Activated CD4-positive, alpha-beta T cell treated with anti-CD3 and anti-CD28 coated beads for 36 hours (primary cell): ENCODE measurements around the gene CKAP4. TPM values are rescaled to one million over a fixed set of nuclear protein-coding genes. Genes with fewer than 3 reads are reported as not detected.

Experiments used
- ATAC-seq: fragments of 200-7000 bp; cut with Tn5 transposase; one replicate; pipeline ENCODE4 v1.10.0; 2021; ENCODE audit warnings: mild to moderate bottlenecking, moderate library complexity
- CTCF ChIA-PET: fragments of 350-600 bp; sonication (Branson Sonifier 250); formaldehyde crosslinking; loops from one replicate; lab custom pipeline; 2021; ENCODE audit warnings: antibody characterized with exemption; lab: Charles Lee
- POLR2A ChIA-PET: fragments of 350-600 bp; sonication (Branson Sonifier 250); formaldehyde crosslinking; loops from one replicate; lab custom pipeline; 2021; ENCODE audit warnings: antibody characterized with exemption, inconsistent platforms; lab: Charles Lee
- DNase-seq: peaks from one replicate; pipeline ENCODE4 v3.0.0-alpha.2; 2020
- H3K27ac Mint-ChIP-seq: one replicate; pipeline ENCODE4 v1.8.0; 2021; ENCODE audit warnings: mixed read lengths
- H3K27me3 Mint-ChIP-seq: one replicate; pipeline ENCODE4 v1.8.0; 2021; ENCODE audit warnings: mixed read lengths
- H3K36me3 Mint-ChIP-seq: one replicate; pipeline ENCODE4 v1.8.0; 2021; ENCODE audit warnings: low read depth, mixed read lengths
- H3K4me1 Mint-ChIP-seq: one replicate; pipeline ENCODE4 v1.8.0; 2021; ENCODE audit warnings: mixed read lengths
- H3K4me3 Mint-ChIP-seq: one replicate; pipeline ENCODE4 v1.8.0; 2021; ENCODE audit warnings: mild to moderate bottlenecking, moderate library complexity, mixed read lengths
- H3K9me3 Mint-ChIP-seq: one replicate; pipeline ENCODE4 v1.8.0; 2021; ENCODE audit warnings: low read depth, mixed read lengths
- intact Hi-C, 2 experiments: fragments of 100-400 bp; cut with DNase I in 1 of 2; cut with micrococcal nuclease in 1 of 2; formaldehyde crosslinking; loops; one replicate each; pipeline versions ENCODE4 v1.14.2 to v1.15.1; 2022 to 2024; cut with DNase I, micrococcal nuclease
- total RNA-seq, 2 experiments: library from RNA; stranded (reverse); gene quantifications; one replicate each; pipeline ENCODE4 v1.2.3, GENCODE V29; 2021

CKAP4 gene
- total RNA-seq, 2 experiments from 2014 or later, result 13.7 to 15.6 TPM

- POLR2A ChIA-PET, result no interaction called here
- Mint-ChIP-seq H3K27me3 (peaks cover 19% of the 10 kb centered on the region), H3K36me3 (no peaks in the 10 kb centered on the region), H3K9me3 (no peaks in the 10 kb centered on the region), H3K4me3 (no peak overlapping the region), H3K27ac (no peak overlapping the region), H3K4me1 (no peaks in the 10 kb centered on the region)
- no peak for ATAC-seq
- intact Hi-C loops, result no loop called here
- no peak for DNase-seq
- CTCF ChIA-PET, result no interaction called here
Measured at GRCh38 chr12:106204312-106204711, 43.5 kb downstream of the CKAP4 start.

- H3K9me3 Mint-ChIP-seq, result no peaks in the 10 kb centered on the region
- no peak overlapping the region for H3K4me3 Mint-ChIP-seq
- ATAC-seq (no peak), DNase-seq (no peak)
- H3K27me3 Mint-ChIP-seq, result peaks cover 8% of the 10 kb centered on the region
- H3K36me3 Mint-ChIP-seq, result no peaks in the 10 kb centered on the region
- CTCF ChIA-PET, result no interaction called here
- intact Hi-C loops, result no loop called here
- H3K27ac Mint-ChIP-seq, result no peak overlapping the region
- POLR2A ChIA-PET, result no interaction called here
- H3K4me1 Mint-ChIP-seq, result no peaks in the 10 kb centered on the region
Measured at GRCh38 chr12:106197906-106198623, 49.8 kb downstream of the CKAP4 start.

GRCh38 chr12:106195621-106196027 lies 52.2 kb downstream of the CKAP4 start:
- no peak for DNase-seq
- intact Hi-C loops, result no loop called here
- Mint-ChIP-seq H3K27me3 (peaks cover 8% of the 10 kb centered on the region), H3K27ac (no peak overlapping the region), H3K4me1 (no peaks in the 10 kb centered on the region), H3K4me3 (no peak overlapping the region), H3K9me3 (no peaks in the 10 kb centered on the region), H3K36me3 (no peaks in the 10 kb centered on the region)
- ChIA-PET POLR2A (no interaction called here), CTCF (no interaction called here)
- no peak for ATAC-seq

GRCh38 chr12:106194351-106194750 lies 53.5 kb downstream of the CKAP4 start:
- Mint-ChIP-seq H3K9me3 (no peaks in the 10 kb centered on the region), H3K27me3 (peaks cover 7% of the 10 kb centered on the region), H3K4me3 (no peak overlapping the region), H3K4me1 (no peaks in the 10 kb centered on the region), H3K27ac (no peak overlapping the region), H3K36me3 (no peaks in the 10 kb centered on the region)
- DNase-seq (no peak), ATAC-seq (no peak)
- ChIA-PET CTCF (interaction anchor here (0.7 kb wide), 1 partner anchor 32 kb away, joined by 4 read pairs; no protein-coding TSS in a partner anchor), POLR2A (no interaction called here)
- intact Hi-C loops, result no loop called here

GRCh38 chr12:106193394-106194215 lies 54.2 kb downstream of the CKAP4 start:
- Mint-ChIP-seq H3K27ac (no peak overlapping the region), H3K4me3 (no peak overlapping the region), H3K4me1 (no peaks in the 10 kb centered on the region), H3K27me3 (peaks cover 6% of the 10 kb centered on the region), H3K36me3 (no peaks in the 10 kb centered on the region), H3K9me3 (no peaks in the 10 kb centered on the region)
- intact Hi-C loops, result no loop called here
- ChIA-PET POLR2A (no interaction called here), CTCF (interaction anchor here (0.7 kb wide), 1 partner anchor 33 kb away, joined by 4 read pairs; no protein-coding TSS in a partner anchor)
- ATAC-seq (no peak), DNase-seq (no peak)

DNA sequence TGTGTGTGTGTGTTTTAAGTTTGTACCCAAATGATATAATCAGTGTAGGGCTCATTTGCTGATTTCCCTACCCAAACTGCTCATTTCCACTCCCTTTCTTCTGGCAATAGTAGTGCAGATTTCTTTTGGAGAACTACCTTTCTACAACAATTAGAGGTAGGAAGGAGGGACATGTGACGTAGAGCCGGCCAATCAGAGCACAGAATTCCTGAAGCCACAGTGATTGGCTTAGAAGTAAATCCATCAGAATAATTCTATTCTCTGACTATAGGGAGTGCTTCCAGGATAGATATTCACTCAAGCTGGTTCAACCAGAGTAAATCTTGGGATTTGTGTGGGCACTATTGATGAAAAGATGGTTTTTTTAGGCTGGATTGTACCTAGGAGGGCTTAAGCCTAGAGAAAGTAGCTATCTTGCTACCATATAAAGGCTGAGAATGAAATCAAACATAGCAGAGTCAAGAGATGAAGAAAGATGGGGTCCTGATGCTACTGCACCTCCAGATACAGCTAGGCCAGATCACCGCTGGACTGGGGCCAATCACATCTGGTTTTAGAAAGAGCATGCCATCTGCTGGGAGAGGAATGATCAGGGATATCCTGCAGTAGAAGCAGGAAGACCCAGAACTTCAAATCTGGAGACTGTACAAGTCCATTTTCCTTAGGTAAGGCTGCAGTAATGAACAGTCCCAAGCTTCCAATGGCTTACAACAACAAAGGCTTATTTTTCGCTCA lies 55.0 kb downstream of the CKAP4 start:
- ChIA-PET CTCF (no interaction called here), POLR2A (no interaction called here)
- intact Hi-C loops, result no loop called here
- H3K4me1 Mint-ChIP-seq, result no peaks in the 10 kb centered on the region
- H3K36me3 Mint-ChIP-seq, result no peaks in the 10 kb centered on the region
- DNase-seq (no peak), ATAC-seq (no peak)
- H3K27me3 Mint-ChIP-seq, result peaks cover 6% of the 10 kb centered on the region
- no peak overlapping the region for H3K4me3 Mint-ChIP-seq
- no peak overlapping the region for H3K27ac Mint-ChIP-seq
- no peaks in the 10 kb centered on the region for H3K9me3 Mint-ChIP-seq

DNA sequence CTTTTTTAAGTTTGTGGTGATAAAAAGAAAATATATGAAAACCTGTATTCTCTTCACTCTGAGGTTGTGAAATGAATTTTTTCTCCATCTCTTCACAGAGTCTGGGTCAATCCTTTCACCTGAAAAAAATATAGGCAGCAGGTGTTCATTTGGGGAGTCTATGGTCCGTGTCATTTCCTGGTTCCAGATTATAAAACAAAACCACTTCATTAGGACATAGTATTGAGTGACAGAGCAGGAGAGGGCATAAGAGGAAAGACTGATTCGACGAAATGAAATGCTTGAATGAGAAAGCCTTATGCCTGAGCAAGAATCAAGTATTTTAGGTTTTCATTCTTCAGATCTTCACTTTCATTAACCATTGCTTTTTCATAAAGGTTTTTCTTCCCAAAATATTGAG lies 57.2 kb downstream of the CKAP4 start:
- POLR2A ChIA-PET, result no interaction called here
- ATAC-seq, result no peak
- DNase-seq, result no peak
- H3K36me3 Mint-ChIP-seq, result no peaks in the 10 kb centered on the region
- intact Hi-C loops, result no loop called here
- H3K27ac Mint-ChIP-seq, result no peak overlapping the region
- no peaks in the 10 kb centered on the region for H3K9me3 Mint-ChIP-seq
- CTCF ChIA-PET, result no interaction called here
- H3K4me3 Mint-ChIP-seq, result no peak overlapping the region
- H3K4me1 Mint-ChIP-seq, result no peaks in the 10 kb centered on the region
- peaks cover 16% of the 10 kb centered on the region for H3K27me3 Mint-ChIP-seq

DNA sequence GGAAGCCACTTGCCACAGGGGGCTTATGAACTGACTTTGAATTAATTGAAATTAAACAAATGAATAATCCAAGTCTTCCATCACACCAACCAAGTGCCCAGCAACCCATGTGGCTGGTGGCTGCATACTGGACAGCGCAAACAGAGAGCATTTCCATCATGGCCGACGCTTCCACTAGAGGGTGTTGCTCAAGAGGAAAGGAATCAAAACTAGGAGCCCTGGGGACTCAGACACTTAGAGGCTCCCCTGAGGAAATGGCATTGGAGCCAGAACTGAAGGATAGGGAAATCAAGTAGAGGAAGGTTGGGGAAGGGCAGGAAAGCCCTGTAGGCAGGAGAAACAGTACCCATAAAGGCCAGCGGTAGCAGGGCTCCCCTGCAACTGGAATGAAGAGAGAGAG lies 58.5 kb downstream of the CKAP4 start:
- DNase-seq, result no peak
- Mint-ChIP-seq H3K9me3 (no peaks in the 10 kb centered on the region), H3K27me3 (peaks cover 14% of the 10 kb centered on the region), H3K4me3 (no peak overlapping the region), H3K36me3 (no peaks in the 10 kb centered on the region), H3K4me1 (no peaks in the 10 kb centered on the region), H3K27ac (no peak overlapping the region)
- ChIA-PET POLR2A (no interaction called here), CTCF (interaction anchor here (0.6 kb wide), 1 partner anchor 328 kb away, joined by 3 read pairs; no protein-coding TSS in a partner anchor)
- intact Hi-C loops, result no loop called here
- ATAC-seq, result no peak

GRCh38 chr12:106188256-106188655 lies 59.6 kb downstream of the CKAP4 start:
- no peak for ATAC-seq
- no peak overlapping the region for H3K4me3 Mint-ChIP-seq
- H3K9me3 Mint-ChIP-seq, result no peaks in the 10 kb centered on the region
- no peak overlapping the region for H3K27ac Mint-ChIP-seq
- intact Hi-C loops, result no loop called here
- ChIA-PET POLR2A (no interaction called here), CTCF (interaction anchor here (0.6 to 1.3 kb wide), 2 partner anchors 47 to 326 kb away, joined by 3 read pairs; no protein-coding TSS in a partner anchor)
- H3K4me1 Mint-ChIP-seq, result no peaks in the 10 kb centered on the region
- H3K27me3 Mint-ChIP-seq, result peaks cover 14% of the 10 kb centered on the region
- no peak for DNase-seq
- no peaks in the 10 kb centered on the region for H3K36me3 Mint-ChIP-seq
